Measurements from ENCODE around the gene GNG3. TPM values are rescaled to one million over a fixed set of nuclear protein-coding genes. Genes with fewer than 3 reads are reported as not detected.

Gene GNG3
- 0.79 TPM in 1 of 2 replicates, not detected in the other for total RNA-seq

DNA sequence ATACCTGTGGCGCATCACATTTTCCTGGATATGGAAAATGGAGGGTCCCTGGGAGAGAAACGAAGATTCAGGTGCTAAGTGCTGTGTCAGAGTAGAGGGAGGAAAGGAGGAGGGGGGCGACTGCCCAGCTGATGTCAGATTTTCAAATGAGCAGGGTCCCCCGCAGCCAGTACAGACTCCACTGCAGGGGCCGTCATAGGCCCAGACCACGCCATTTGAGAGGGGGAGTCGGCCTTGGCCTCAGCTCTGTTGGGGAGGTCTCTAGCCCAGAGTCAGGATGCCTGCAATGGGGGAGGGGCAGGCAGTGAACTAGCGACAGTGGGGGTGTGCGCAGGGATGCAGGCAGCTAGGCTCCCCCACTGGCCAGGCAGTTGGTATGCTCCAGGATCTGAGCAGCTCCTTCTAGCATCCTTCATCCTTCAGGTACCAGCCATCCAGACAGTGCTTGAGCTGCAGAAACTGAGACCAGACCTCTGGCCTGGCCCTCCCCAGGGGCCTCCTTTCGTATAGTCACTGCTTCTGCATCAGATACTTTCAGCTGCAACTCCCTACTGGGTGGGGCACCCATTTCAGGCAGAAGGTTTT, at the start of gene GNG3, which contains the start of gene BSCL2:
GNG3 (plus strand) TSS at position 400 of the 585 bp plus-strand sequence. CDS start 620 bp downstream, outside the sequence.
BSCL2 (minus strand) TSS at position 148 of the 585 bp plus-strand sequence. CDS start 229 bp downstream, outside the sequence.

DNA sequence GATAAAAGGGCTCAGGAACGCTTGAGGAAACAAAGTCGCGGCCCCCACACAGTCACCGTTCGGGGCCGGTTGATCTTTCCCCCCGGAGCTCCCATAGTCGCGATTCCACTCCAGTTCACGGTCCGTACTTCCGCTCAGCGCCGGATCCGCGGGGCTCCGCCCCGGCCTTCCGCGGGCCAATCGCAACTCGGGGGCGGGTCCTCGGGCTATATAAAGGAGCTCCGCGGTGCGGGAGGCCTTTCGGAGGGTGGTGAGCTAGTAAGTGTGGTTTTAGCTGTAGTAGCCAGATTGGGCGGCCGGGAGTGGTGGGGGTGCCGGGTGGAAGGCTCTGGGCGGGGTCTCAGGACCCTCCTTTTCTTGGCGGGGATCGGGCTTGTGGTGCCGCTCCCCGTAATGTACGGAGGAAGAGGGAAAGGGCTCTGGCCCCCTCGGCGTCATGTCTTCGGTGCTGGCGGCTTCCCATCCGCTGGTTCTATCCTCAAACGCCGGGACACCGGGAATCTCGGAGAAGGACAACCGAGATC, 42.3 kb upstream of the GNG3 start, which contains the start of the genes C11orf98 and CSKMT:
C11orf98 (minus strand) TSS at position 136 of the 524 bp plus-strand sequence; CDS start at position 95, 41 bp downstream.
CSKMT (plus strand) TSS at position 238 of the 524 bp plus-strand sequence. CDS start 568 bp downstream, outside the sequence.

DNA sequence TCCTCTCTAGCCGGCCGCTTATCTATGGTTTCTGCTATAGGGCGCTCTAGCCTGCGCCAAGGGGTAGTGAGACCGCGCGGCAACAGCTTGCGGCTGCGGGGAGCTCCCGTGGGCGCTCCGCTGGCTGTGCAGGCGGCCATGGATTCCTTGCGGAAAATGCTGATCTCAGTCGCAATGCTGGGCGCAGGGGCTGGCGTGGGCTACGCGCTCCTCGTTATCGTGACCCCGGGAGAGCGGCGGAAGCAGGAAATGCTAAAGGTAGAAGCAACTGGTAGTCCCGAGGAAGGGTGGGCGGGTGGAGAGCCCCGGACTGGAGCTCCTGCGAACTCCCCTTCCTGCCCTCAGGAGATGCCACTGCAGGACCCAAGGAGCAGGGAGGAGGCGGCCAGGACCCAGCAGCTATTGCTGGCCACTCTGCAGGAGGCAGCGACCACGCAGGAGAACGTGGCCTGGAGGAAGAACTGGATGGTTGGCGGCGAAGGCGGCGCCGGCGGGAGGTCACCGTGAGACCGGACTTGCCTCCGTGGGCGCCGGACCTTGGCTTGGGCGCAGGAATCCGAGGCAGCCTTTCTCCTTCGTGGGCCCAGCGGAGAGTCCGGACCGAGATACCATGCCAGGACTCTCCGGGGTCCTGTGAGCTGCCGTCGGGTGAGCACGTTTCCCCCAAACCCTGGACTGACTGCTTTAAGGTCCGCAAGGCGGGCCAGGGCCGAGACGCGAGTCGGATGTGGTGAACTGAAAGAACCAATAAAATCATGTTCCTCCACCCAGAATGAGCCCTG, 35.7 kb upstream of the GNG3 start, which contains the start of the genes LBHD1 and UQCC3:
LBHD1 (minus strand) TSS at position 660 of the 782 bp plus-strand sequence. CDS start 2,236 bp downstream, outside the sequence.
UQCC3 (plus strand) TSS at position 66 of the 782 bp plus-strand sequence; CDS start at position 139, 73 bp downstream.

DNA sequence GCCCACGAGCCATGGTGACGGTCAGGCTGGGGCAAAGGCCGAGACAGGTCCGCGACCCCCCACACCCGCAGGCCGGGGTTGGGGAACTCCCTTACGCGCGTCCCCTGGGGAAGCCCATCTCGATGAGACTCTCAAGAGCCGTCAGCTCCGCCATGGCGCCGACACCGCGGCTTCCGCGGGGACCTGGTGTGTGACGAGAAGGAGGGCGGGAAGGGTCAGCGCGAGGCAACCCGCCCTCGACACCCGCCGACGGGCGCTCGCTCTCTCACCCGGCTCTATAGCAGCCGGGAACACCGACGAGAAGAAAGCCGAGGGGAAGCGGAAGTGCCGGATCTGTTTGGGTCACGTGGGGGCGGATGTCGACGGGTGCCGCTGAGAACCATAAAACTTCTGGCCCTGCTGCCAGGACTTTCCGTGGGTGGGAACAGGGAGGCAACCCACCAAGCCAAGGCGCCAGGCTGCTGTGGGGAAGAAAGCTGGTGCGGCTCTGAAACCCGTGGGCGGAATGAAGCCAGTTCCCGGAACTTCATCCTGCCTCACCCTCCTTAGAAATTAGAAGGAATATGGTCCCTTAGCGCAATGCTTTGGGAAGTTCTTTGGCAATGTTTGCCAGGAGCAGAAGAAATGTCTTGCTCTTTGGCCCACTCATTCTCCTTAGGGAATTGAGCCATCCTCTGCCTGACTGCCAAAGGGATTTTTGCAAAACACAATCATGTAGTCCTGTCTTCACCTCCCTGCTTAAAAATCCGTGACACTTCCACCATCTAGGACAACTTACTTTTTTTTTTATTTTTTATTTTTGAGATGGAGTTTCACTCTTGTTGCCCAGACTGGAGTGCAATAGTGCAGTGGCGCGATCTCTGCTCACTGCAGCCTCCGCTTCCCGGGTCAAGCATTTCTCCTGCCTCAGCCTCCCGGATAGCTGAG, 28.4 kb upstream of the GNG3 start, which contains the start of gene UBXN1:
UBXN1 (minus strand) TSS at position 304 of the 927 bp plus-strand sequence; CDS start at position 154, 150 bp downstream.

DNA sequence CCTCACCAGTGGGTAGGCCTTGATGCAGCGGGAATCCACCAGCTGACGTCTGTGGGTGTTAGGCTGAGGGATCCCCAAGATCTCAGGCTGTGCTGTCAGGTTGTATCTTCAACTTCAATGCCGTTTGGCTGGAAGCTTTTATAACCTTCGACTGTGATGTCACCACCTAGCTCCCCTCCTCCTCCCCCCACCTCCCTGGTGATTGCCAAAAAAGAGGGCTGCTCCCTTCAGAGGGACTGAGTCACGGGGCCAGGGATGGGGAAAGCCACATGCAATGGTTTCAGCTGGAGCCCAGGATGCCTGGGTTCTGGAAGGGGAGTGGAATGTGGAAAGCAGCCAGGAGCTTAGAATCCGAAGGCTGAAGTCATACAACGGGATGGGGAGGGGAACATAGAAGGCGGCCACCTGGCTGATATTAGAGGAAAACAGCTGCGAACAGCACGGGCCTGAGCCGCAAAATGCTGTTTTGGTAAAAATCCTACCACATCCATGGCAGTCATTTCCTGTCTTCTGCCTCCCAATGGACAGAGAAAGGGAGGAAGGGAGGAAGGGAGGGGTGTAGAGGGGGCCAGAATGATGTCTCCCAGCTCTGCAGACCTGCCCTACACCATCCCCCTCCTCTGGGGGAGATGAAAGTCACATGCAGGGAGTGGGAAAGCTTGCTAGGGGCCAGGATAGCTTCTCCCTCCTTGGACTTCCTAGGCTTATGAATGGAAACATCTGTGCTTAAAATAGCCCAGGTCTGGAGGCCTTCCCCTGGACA, 17.9 kb upstream of the GNG3 start, which contains the start of gene LRRN4CL:
LRRN4CL (minus strand) TSS at position 110 of the 763 bp plus-strand sequence. CDS start 1,022 bp downstream, outside the sequence.

DNA sequence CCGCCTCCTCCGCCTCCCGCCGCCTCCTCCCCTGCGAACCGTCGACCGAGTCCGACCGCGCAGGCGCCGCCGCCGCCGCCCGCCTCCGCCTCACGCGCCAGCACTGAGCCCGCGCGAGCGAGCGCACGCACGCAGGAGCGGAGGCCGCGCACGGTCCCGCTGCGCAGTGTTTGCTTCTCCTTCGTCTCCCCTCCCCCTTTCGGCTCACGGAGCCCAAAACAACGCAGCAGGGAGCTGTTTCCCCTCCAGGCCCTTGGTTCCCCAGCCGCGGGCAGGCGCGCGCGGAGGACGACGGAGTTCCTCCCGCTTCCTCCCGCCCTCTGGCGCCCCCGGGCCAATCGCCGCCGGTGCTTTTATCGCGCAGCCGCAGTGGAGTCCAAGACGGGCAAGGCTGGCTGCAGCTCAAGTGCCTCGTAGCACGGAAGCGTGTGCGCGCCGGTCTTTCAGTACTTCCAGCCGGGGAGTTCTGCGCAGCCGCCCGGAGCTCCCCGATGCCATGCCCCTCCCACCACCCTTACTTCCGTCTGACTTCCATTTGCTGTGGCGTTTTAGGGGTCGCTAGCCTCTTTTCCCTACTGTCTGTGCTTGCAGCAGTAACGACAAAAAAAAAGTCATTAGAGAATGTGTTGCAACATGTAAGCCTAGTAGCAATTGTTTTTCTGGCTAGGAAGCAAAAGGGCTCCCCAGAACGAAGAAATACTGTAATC, 19.8 kb downstream of the GNG3 start, which contains the start of gene HNRNPUL2:
HNRNPUL2 (minus strand) TSS at position 293 of the 707 bp plus-strand sequence. CDS start 301 bp downstream, outside the sequence.

DNA sequence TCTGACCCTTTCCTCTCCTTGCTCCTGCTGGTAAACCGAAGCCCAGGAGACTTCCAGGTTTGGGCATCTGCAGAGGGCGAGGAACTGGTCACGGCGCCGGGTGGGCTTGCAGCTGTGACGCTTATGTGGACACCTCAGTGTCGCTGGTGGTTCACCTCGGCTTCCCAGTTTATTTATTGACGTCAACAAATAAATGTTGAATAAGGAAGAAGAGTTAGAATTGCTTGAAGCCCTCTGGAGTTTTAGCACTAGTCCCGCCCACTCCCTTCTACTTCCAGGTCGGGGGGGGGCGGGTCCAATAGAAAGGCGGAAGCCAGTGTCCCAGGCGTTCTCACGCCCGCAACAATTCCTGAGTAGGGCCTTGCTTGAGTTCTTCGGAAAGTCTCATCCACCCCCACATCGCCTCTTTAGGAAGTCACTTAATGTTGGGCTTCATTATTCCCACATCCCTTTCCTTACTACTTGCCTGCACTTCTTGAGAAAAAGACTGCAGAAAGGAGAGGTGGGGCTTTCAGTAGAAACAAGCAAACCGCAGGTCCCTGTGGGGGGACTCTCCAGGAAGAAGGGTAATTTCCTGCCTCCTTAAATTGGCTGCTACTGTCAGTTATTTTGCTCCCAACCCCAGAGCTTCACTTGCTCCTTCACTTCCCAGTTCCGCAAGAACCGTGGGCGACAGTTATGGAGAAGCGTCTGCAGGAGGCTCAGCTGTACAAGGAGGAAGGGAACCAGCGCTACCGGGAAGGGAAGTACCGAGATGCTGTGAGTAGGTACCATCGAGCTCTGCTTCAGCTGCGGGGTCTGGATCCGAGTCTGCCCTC, 20.9 kb downstream of the GNG3 start, which contains the start of gene TTC9C:
TTC9C (plus strand) TSS at position 316 of the 818 bp plus-strand sequence; CDS start at position 679, 363 bp downstream.

DNA sequence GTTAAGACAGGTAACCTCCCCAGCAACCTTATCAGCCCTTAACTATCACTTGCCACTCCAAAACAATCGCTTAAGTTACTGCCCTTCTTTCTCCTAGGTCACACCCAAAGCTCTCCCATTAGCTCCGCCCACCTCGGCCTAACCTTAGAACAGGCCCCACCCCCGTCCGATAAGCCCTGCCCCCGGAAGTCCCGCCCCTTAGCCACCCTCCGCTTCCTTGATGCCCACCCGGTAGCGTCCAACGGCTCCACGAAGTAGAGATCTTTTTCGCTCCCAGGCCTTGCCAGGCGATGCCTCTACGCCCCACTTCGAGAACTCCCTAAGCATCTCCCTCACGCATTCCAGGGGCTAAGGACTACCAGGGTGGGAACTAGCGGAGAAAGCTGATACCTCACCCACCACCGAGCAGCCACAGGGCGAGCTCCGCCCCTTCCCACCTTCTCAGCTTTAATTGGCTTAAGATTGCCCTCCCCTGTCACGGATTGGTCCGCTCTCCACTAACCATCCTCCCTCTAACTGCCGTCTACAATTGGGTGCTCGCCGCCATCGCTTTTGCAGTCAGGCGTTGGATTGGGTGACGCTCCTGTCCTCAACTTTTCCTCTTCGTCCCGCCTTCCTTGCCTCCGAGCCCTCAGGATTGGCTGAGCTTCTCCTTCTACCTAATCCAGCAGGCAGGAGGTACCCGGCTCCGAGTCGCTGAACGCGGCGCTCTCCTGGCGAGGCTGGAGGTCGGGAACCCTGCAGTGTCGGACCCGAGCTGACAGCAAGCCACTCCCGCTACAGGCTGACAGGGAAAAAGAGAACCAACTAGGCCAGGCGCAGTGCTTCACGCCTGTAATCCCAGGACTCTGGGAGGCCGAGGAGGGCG, 46.5 kb downstream of the GNG3 start, which contains the start of gene ZBTB3:
ZBTB3 (minus strand) TSS at position 425 of the 868 bp plus-strand sequence. CDS start 496 bp downstream, outside the sequence.

Small RNA genes lying within 50 kb of the gene (small RNA-seq; reads per million reads assigned to genes)
- gene SNORA57, result not detected

Other genes starting within 250 kb of the GNG3 start
- gene AHNAK, start 160.9 kb upstream of the GNG3 start, total RNA-seq, result 1,365 and 1,551 TPM in 2 replicates
- gene EEF1G, start 133.8 kb upstream of the GNG3 start, total RNA-seq, result 1,098 and 1,125 TPM in 2 replicates
- 5.9 and 6.2 TPM in 2 replicates for gene TUT1, start 116.2 kb upstream of the GNG3 start, total RNA-seq
- 114 and 152 TPM in 2 replicates for gene MTA2, start 105.8 kb upstream of the GNG3 start, total RNA-seq
- gene EML3, start 94.9 kb upstream of the GNG3 start, total RNA-seq, result 42.0 and 48.3 TPM in 2 replicates
- gene ROM1, start 94.4 kb upstream of the GNG3 start, total RNA-seq, result 0.54 and 4.7 TPM in 2 replicates
- 25.2 and 27.9 TPM in 2 replicates for gene B3GAT3, start 85.7 kb upstream of the GNG3 start, total RNA-seq
- gene GANAB, start 61.1 kb upstream of the GNG3 start, total RNA-seq, result 164 and 256 TPM in 2 replicates
- gene INTS5, start 54.4 kb upstream of the GNG3 start, total RNA-seq, result 27.5 and 32.8 TPM in 2 replicates
- 22.4 and 30.1 TPM in 2 replicates for gene C11orf98, start 42.5 kb upstream of the GNG3 start, total RNA-seq
- gene CSKMT, start 42.4 kb upstream of the GNG3 start, total RNA-seq, result 6.2 and 14.1 TPM in 2 replicates
- gene UQCC3, start 36.0 kb upstream of the GNG3 start, total RNA-seq, result 5.5 and 6.2 TPM in 2 replicates
- gene LBHD1, start 35.4 kb upstream of the GNG3 start, total RNA-seq, result 5.1 and 6.0 TPM in 2 replicates
- gene UBXN1, start 28.6 kb upstream of the GNG3 start, total RNA-seq, result 96.7 and 148 TPM in 2 replicates
- 0.39 and 0.87 TPM in 2 replicates for gene LRRN4CL, start 18.1 kb upstream of the GNG3 start, total RNA-seq
- gene BSCL2, start 252 bp upstream of the GNG3 start, total RNA-seq, result 72.6 and 84.4 TPM in 2 replicates
- gene HNRNPUL2, start 19.8 kb downstream of the GNG3 start, total RNA-seq, result 9.3 and 13.0 TPM in 2 replicates
- gene TTC9C, start 20.8 kb downstream of the GNG3 start, total RNA-seq, result 28.7 and 34.1 TPM in 2 replicates
- 25.9 and 32.9 TPM in 2 replicates for gene ZBTB3, start 46.5 kb downstream of the GNG3 start, total RNA-seq
- 51.0 and 53.5 TPM in 2 replicates for gene POLR2G, start 53.9 kb downstream of the GNG3 start, total RNA-seq
- 18.2 and 20.4 TPM in 2 replicates for gene TAF6L, start 63.7 kb downstream of the GNG3 start, total RNA-seq
- 40.4 and 47.3 TPM in 2 replicates for gene TMEM179B, start 79.7 kb downstream of the GNG3 start, total RNA-seq
- gene TMEM223, start 84.3 kb downstream of the GNG3 start, total RNA-seq, result 18.5 and 21.0 TPM in 2 replicates
- 33.9 and 38.5 TPM in 2 replicates for gene NXF1, start 97.8 kb downstream of the GNG3 start, total RNA-seq
- gene STX5, start 124.4 kb downstream of the GNG3 start, total RNA-seq, result 51.8 and 64.6 TPM in 2 replicates
- not detected in 2 replicates for gene TEX54, start 125.2 kb downstream of the GNG3 start, total RNA-seq
- 27.7 and 86.8 TPM in 2 replicates for gene WDR74, start 131.9 kb downstream of the GNG3 start, total RNA-seq
- 83.6 and 208 TPM in 2 replicates for gene SLC3A2, start 173.2 kb downstream of the GNG3 start, total RNA-seq
- not detected in 2 replicates for gene CHRM1, start 213.7 kb downstream of the GNG3 start, total RNA-seq

All from placental epithelial cell (primary cell).